Stimulated activated CD4-positive, alpha-beta T cell treated with anti-CD3 and anti-CD28 coated beads, Interleukin-2, amount 100 ng/mL, for 24 hours (primary cell): ENCODE measurements around the gene DLG4.

Experiments used
- DNase-seq, 2 donors: peaks; one replicate each; pipeline ENCODE4 v3.0.0-alpha.2; 2020

The DLG4 gene

GRCh38 chr17:7213895-7214299, 5.7 kb downstream of the DLG4 start:
- no peak for DNase-seq

GRCh38 chr17:7211491-7212273, 8.0 kb downstream of the DLG4 start:
- DNase-seq, result no peak

- DNase-seq, result no peak
These were observed 10.7 kb downstream of the DLG4 start for GRCh38 chr17:7208754-7209460.

- DNase-seq, result no peak
These were observed 11.5 kb downstream of the DLG4 start for GRCh38 chr17:7208027-7208571.

GRCh38 chr17:7207120-7208001, 12.3 kb downstream of the DLG4 start:
- DNase-seq, result no peak

- DNase-seq, result no peak
These were observed 14.1 kb downstream of the DLG4 start for GRCh38 chr17:7205561-7205960.

- DNase-seq, result peak; percentile 91 to 95
These were observed 14.7 kb downstream of the DLG4 start for GRCh38 chr17:7204828-7205461.

- DNase-seq, result no peak
These were observed 15.3 kb downstream of the DLG4 start for GRCh38 chr17:7204336-7204735.

GRCh38 chr17:7203391-7203790, 16.2 kb downstream of the DLG4 start:
- no peak for DNase-seq

GRCh38 chr17:7196651-7197401, 22.8 kb downstream of the DLG4 start:
- DNase-seq, result no peak

- DNase-seq, result no peak
These were observed 23.7 kb downstream of the DLG4 start for GRCh38 chr17:7195971-7196370.

- DNase-seq, result no peak
These were observed 27.2 kb downstream of the DLG4 start for GRCh38 chr17:7192271-7192937.

- DNase-seq, result peak in 1 of 2 donors; percentile 39
These were observed 27.9 kb downstream of the DLG4 start for GRCh38 chr17:7191571-7192270.

- DNase-seq, result no peak
These were observed 28.6 kb downstream of the DLG4 start for GRCh38 chr17:7191069-7191468.

- no peak for DNase-seq
These were observed 29.2 kb downstream of the DLG4 start for GRCh38 chr17:7190276-7190917.

- DNase-seq, result no peak
These were observed 33.4 kb downstream of the DLG4 start for GRCh38 chr17:7186241-7186640.

- no peak for DNase-seq
These were observed 35.0 kb downstream of the DLG4 start for GRCh38 chr17:7184647-7185046.

GRCh38 chr17:7184091-7184488, 35.5 kb downstream of the DLG4 start:
- DNase-seq, result no peak

- no peak for DNase-seq
These were observed 36.1 kb downstream of the DLG4 start for GRCh38 chr17:7183433-7184090.
